Caki2 (cell line): ENCODE results near the gene ERP27. TPM values are rescaled to one million over a fixed set of nuclear protein-coding genes. Genes with fewer than 3 reads are reported as not detected.

Source experiments
- DNase-seq: peaks from one replicate; pipeline ENCODE4 v3.0.0-alpha.2; 2015; ENCODE audit warnings: low read depth
- in situ Hi-C: cut with HindIII; loops from 2 replicates; pipeline ENCODE4 v1.10.0; 2016; ENCODE audit warnings: low sequenced_read_pairs, low pct_unique_long_range_greater_than_20kb, mixed read lengths
- total RNA-seq: library from RNA; depleted of rRNA; stranded (reverse); fragments of >200 nt; shearing (Covaris generic); gene quantifications from 2 replicates; pipeline ENCODE4 v1.2.3, GENCODE V29; 2014; ENCODE audit warnings: low replicate concordance; rRNA removed

Gene ERP27
- total RNA-seq, result not detected in 2 replicates

DNA sequence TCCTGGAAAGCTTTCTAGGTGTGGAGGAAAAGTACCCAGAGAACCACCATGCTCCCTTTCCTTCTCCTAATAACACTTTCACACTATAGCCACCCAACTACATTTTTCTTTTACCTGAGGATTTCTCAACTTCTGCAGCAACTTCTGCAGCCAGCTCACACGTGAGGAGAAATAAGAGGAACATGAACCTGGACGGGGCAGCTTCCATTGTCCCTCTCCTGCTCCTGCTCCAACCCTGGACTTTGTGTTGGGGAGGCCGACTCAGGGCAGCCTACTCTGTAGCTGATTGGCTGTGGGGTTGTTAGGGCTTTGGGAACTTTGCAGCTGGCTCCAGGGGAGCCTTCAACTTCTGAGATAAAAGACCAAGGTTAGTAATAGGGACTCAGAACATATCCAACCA lies at the start of gene ERP27:
TSS of gene ERP27 (minus strand) at position 237 of the 400 bp plus-strand sequence. CDS start at position 208, 29 bp downstream.
- DNase-seq, result no peak

DNA sequence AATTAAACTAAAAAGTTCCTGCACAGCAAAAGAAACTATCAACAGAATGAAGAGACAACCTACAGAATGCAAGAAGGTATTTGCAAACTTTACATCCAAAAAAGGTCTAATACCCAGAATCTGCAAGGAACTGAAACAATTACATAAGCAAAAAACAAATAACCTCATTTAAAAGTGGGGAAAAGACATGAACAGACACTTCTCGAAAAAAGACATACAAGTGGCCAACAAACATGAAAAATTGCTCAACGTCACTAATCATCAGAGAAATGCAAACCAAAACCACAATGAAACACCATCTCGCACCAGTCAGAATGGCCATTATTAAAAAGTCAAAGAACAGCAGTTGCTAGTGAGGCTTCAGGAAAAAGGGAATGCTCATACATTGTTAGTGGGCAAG lies 49.7 kb upstream of the ERP27 start:
- no peak for DNase-seq
- in situ Hi-C loops, result no loop called here

More for the DNA sequence above, at the start of gene ERP27:
- in situ Hi-C loops, result no loop called here

DNA sequence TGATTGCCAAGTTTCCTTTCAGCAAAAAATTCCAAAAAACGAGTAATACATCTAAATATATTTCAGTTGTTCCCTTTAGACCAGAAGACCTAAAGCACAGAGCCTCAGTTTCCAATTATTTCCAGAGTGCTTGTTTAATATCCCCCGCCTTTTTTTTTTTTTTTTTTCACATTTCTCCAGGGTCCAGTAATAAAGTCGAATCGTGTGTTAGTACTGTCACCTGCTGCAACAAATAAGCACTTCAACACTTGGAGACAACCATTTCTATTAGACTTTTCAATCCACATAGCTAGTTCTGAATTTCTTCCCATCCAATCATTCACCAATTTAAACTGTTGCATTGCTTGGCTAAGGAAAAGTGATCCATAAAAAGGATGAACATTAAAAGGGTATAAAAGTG lies 48.1 kb upstream of the ERP27 start:
- in situ Hi-C loops, result no loop called here
- DNase-seq, result no peak

DNA sequence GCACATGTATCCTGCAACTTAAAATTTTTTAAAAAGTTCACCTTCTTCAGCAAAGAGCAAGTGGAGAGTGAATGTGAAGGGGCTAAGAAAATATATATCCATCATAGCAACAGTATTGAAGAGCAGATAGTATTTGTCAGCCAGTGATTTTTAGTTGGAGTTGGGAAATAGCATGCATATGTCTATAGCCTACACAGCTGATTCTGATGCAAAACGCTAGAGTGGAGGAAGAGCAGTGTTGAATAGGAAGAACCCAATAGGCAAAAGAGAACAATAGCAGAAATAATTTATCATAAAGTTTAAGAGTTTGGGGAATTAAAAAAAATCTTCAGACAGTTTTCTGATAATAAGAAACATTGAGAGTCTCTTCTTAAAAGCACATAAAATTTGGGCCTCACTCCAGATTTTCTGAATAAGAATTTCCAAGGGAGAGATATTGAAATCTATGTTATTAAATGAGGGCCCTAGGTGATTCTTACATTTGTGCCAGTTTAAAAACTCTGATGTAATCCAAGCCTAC lies 46.5 kb upstream of the ERP27 start:
- DNase-seq, result no peak

DNA sequence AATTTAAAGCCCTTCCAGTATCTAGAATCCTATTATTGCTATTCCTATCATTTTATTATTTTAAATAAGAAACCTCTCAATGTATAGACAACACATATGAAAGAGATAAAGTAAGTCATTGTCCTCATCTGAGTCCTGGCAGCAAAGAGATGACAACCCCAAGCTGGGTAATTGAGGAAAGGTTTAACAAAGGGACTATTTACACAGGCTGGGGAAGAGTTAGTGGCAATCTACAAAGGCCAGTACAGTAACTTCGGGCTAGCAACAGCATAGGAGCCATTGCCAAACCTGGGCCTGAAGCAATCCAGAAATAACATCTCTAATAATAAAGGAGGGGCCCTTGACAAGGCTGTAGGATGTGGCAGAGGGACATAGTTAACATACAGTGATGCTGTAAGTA lies 45.7 kb upstream of the ERP27 start:
- DNase-seq, result no peak
- in situ Hi-C loops, result no loop called here

More for the DNA sequence above, 46.5 kb upstream of the ERP27 start:
- in situ Hi-C loops, result no loop called here

DNA sequence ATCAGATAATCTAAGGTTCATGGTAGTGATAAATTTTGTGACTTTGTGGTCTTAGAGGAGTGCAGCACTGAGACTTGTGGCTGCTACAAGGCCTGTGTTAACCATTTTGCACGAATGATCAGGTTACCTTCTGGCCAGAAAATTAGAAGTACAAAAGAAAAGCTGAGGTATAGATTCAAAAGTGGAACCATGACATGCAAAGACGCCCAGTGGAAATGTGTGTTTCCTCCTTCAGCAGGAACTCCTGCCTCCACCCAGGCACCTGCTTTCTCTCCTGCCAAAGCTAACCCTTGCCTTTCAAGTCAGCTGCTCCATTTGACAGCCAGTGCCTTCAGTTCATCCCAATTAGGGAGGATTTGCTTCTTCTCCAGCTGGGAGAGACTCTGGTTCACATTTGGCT lies 44.7 kb upstream of the ERP27 start:
- in situ Hi-C loops, result no loop called here
- no peak for DNase-seq

DNA sequence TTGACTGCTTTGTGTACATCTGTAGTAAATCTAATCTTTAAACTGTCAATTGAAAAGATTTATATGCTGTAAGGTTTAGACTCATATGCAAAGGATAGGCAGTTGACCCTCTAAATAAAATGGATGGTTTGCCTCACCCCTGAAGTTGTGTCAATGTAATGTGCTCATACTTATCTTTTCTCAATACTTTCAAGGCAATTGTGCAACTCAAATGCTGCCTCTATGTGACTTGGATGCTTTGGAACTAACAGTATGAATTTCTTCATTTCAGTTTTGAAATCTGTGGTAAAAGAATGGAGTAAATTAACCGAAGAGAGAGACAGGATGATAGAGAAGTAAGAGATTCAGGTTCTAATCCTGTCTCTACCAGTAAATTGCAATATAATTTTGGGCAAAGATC lies 44.2 kb upstream of the ERP27 start:
- in situ Hi-C loops, result no loop called here

DNA sequence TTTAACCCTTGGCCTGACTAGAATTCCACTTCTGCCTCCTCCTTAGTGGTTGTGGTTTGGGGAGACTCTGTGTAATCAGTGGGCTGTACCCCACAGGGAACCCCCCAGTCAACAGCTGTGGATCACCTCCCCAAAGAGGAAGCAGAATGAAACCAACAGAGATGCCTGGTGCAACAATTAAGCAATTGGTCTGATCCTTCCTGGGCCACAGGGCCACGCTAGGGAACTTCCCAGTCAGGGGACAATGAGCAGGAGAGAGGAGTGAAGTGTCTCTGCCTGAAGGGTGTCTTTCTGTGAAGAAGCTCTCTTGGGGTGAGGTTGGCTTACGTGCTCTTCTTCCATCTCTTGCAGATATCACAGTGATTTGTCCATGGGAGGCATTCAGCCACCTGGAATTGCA lies 42.7 kb upstream of the ERP27 start:
- DNase-seq, result no peak
- in situ Hi-C loops, result no loop called here

More for the DNA sequence above, 44.2 kb upstream of the ERP27 start:
- no peak for DNase-seq

DNA sequence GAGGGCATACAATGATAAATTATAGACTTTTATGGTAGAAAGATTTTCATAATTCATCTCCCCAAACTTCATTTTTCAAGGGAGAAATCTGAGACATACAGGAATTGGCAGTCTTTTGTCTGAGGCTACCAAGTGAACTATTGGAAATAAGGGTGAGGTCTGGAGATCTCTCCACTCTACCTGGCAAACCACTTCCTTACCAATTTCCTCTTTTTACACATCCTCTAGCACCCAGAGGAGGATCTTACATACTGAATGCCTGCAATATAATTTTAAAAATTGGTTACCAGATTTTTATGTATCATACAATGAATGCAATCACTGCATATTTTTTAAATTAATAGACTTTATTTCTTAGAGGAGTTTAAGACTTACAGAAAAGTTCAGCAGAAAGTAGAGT lies 41.1 kb upstream of the ERP27 start:
- in situ Hi-C loops, result no loop called here

DNA sequence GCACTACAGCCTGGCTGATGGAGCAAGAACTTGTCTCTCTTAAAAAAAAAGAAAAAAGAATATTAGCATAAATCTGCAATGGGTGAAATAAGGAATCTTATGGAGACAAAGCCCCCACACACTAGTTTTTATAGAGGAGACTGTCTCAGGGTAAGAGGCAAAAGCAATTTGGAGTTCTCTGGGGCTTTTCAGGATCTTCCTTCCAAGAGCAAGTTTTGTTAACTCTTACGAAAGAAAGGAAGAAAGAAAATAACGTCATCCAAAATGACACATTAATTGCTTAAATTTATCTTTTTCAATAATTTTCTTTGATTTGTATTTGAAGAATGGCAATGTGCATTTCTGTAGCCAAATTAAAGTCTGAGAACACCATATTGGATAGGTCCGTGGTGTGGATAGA lies 38.3 kb upstream of the ERP27 start:
- no peak for DNase-seq
- in situ Hi-C loops, result no loop called here

More for the DNA sequence above, 41.1 kb upstream of the ERP27 start:
- DNase-seq, result no peak

DNA sequence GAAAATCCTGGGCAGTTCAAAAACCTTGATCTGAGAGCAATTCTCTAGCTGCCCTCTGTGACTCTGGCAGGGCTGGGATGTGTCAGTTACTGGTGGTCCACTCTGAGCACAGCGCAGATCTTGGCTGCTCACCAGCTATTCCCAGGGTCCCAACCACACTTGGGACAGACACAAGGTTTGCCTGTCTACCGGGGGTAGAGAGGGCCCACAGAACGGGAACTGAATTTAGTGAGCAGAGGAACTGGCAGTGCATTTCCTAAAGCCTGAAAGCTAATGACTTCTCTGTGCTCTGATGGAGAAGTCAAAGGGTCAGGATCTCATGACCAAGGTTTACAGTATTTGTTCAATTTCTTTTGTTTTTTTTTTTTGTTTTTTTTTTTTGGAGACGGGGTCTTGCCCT lies 37.1 kb upstream of the ERP27 start:
- no peak for DNase-seq
- in situ Hi-C loops, result no loop called here

DNA sequence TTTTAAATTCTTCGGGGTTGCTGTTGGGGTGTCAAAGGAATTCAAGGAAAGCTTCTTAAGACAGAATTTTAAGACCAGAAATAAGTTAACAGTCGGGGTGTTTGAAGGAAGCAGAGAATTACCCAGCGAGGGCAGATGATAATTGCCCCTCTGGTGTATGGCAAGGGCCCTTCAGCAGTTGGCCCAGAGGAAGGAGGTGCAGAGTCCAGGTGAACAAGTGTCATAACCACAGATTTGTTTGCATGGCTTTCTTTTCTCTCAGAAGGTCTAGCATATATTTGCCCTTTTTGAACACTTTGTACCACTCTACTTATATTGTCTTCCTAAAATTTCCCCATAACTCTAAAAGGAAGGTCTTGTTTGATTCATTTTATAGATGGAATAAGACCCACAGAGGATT lies 36.3 kb upstream of the ERP27 start:
- in situ Hi-C loops, result no loop called here

DNA sequence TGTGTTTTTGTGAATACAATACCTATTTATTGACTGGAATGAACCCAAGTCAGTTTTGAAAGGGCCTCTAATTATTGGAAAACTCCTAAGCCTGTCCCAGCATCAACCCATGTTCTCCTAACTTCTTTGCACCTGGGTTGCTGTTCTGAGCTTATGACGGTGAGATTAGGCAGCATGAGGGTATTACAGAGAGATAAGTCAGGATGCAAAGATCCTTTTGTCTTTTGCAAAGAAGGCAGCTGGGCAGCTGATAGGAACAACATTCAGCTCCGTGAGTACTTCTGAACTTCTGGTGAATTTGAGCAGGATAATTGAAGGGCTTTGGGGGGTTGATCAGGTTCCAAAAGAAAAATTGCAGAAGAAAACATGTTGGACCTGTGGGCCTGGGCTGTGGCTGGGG lies 34.5 kb upstream of the ERP27 start, which contains the start of gene PDE6H:
TSS of gene PDE6H (plus strand) at position 227 of the 400 bp plus-strand sequence. CDS start 4,971 bp downstream, outside the sequence.
- no peak for DNase-seq
- in situ Hi-C loops, result no loop called here

More for the DNA sequence above, 36.3 kb upstream of the ERP27 start:
- DNase-seq, result no peak

DNA sequence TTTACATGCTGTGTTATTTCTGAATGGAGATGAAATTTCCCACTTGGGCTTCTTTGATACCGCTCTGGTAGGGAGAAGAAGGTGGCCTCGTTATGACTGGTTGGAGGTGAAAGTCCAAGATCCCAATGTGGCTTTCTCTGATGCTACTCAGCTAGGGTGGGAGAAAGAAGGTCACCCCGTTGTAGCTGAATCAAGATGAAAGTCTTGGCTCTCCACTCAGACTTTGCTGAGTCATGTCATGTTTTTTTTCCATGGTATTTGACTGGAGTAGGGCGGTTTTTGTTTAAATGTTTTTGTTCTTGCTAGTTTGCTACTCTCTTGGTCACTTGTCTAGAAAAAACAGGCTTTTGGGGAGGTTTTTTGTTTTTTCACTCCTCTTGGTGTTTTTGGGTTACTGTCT lies 32.1 kb upstream of the ERP27 start:
- DNase-seq, result no peak
- in situ Hi-C loops, result no loop called here

DNA sequence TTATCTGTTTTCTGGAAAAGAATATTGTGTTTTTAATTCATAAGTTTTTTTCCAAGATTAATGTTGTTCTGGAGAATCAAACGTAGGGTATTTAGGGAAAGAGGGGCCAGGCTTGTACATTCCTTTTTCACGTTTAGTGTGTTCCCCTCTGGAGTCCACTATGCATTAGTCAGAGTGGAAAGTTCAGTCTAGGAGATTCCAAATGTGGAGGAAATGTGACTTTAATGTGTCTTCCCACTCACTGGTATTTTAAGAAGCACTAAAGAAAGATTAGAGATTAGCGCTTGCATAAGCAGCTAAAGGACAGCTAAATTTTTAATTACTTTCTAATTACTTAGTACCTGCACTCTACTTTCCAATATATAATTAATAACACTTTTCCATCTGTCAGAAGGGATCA lies 30.1 kb upstream of the ERP27 start:
- in situ Hi-C loops, result no loop called here
- no peak for DNase-seq

DNA sequence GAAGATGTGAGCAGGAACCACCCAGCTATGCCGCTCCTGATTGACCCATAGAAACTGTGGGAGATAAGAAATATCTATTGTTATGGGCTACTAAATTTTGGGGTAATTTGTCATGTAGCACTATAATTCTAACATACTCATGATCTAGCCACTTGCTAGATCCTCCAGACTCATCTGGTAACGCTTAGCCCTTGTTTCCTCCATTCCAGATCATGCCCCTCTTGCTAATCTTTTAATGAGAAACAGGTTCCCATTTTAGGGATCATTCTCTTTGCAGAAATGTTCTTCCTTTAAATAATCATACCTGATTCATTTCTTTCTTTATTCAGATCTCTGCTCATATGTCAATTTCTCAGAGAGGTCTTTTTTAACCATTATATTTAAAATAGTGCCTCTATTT lies 26.9 kb upstream of the ERP27 start:
- no peak for DNase-seq
- in situ Hi-C loops, result no loop called here

DNA sequence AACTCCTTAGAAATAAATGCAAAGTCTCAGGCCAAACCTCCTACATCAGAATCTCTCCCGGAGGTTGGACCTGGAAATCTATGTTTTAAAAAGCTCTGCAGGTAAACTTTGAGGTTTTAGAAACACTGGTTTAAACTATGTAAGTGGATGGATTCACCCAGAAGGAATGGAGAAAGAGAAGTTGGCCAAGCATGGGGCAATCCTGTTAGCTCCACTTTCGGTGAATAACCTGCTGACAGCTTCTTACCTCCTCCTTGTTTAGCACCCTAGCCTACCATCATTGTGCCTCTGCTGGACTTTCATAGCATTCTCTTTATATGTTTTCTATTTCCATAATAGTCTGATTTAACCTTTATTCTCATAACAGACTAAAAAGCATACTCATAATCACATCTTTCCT lies 26.1 kb upstream of the ERP27 start:
- in situ Hi-C loops, result no loop called here
- no peak for DNase-seq

DNA sequence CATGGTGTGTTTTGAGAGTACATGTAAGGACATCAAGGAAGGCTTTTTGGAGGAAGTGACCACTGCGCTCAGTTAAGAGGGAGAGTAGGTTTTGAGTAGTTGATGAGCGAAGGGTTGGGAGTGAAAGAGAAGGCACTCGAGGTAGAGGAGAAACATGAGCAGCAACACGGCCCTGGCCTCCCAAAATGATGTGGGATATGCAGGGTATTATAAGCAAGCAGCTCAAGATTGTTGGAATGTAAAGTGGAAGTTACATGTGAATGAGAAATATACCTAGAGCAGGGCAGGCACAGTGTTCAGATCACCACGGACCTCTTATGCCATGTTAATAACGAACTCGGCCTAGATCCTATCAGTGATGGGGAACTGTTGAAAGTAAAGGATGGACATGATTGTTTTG lies 25.2 kb upstream of the ERP27 start:
- in situ Hi-C loops, result no loop called here
- no peak for DNase-seq

DNA sequence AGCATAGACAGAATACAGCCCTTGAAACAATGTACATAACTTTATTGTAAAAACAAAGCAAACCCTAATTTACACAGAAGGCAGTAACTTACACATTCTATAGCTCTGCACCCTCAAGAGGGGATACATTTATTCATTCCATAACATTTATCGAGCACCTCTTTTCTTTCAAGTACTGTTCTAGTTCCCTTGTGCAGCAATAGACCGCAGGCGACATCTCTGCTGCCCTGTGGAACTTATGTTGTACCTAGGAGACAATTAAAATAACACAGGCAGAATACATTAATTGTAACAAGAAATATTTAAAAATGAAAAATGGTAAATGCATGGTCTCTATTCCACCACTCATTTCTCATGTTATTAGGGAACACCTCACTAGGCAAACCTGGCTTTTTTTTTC lies 24.5 kb upstream of the ERP27 start:
- in situ Hi-C loops, result no loop called here

DNA sequence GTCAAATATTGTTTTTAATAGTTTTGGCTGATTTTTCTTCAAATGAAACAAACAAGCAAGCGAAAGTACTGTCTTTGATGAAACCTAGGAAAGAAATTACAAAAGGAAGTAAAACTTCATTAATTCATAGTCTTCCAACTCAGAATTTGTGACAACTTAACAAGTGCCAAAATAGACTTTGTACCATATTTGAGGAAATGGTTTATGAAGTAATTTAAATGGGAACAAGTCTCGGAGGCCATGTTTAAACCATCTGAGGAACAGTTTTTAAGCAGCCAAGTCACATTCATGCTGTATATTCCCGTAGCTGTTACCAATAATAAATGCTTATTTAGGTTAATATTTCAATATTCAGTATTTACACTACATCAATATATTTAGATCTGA lies 23.8 kb upstream of the ERP27 start:
- in situ Hi-C loops, result no loop called here
- DNase-seq, result no peak

More for the DNA sequence above, 24.5 kb upstream of the ERP27 start:
- DNase-seq, result no peak
